Islet precursor cell (in vitro differentiated cells): ENCODE data around the gene CADM2.

ENCODE experiments used
- DNase-seq: peaks from one replicate; pipeline ENCODE4 v3.0.0-alpha.2; 2018

CADM2 gene

GRCh38 chr3:86046436-86047136 is 1087.8 kb downstream of the CADM2 start:
- DNase-seq, result no peak

GRCh38 chr3:86047161-86047560 is 1088.4 kb downstream of the CADM2 start:
- no peak for DNase-seq

DNA sequence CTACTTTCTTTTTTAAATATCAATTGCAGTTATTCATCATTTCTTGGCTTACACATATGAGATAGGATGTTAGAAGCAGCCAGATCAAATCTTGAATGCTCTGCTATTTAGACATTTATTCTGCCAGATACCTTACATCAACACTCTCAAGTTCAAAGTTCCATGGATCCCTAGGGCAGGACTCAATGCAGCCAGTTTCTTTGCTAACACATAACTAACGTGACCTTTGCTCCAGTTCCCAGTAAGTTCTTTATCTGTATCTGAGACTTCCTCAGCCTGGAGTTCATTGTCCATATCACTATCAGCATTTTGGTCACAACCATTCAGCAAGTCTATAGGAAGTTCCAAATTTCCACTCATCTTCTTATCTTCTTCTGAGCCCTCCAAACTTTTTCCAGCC is 1092.3 kb downstream of the CADM2 start:
- DNase-seq, result no peak

DNA sequence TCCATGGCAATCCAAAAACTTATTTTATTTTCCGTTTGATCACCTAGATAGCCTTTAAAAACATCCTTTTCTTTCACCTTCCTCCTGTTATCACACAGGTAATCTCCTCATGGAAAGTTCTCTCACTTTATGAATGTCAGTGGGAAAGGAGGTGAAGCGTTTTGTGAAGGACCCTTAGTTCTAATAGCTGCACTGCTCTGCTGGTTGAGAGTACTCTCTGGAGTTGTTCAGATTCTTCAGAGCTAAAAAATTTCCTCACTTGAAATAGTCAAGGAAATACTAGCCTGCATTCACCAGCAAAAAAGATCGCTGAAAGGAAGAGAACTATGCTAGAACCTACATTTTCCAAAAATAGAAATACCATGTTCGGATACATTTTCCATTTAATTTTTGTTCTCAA is 1097.2 kb downstream of the CADM2 start:
- DNase-seq, result no peak

GRCh38 chr3:86056962-86057361 is 1098.2 kb downstream of the CADM2 start:
- DNase-seq, result no peak

GRCh38 chr3:86073799-86074198 is 1115.0 kb downstream of the CADM2 start:
- no peak for DNase-seq

- no peak for DNase-seq
Observed at GRCh38 chr3:86087160-86087871, 1128.5 kb downstream of the CADM2 start.

- no peak for DNase-seq
Observed at GRCh38 chr3:86104154-86104553, 1145.4 kb downstream of the CADM2 start.

DNA sequence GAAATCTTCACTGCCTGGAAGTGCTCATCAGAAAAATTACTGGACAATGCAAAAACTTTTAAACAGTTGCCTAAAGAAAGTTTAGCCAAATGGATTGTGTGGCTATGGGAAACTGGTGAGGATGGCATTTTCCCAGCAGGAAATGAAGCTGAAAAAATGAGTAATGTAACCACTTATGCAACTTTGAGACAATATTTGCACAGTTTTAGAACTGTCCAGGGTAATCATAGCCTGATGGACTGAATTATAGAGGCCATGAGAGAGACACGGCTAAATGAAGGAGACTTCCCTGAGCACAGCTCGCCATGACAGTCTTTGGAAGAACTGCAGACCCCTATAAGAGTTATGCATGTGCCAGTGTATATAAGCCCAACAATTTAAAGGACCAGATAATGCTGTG is 1150.6 kb downstream of the CADM2 start:
- no peak for DNase-seq
